Naive thymus-derived CD8-positive, alpha-beta T cell (primary cell): ENCODE results near the gene MAGI2. TPM values are rescaled to one million over a fixed set of nuclear protein-coding genes. Genes with fewer than 3 reads are reported as not detected.
A peak's percentile ranks its signal among the peaks of the same experiment; 100 is the strongest.

ENCODE experiments used
- ATAC-seq, 2 donors: fragments of 150-1000 bp; cut with Tn5 transposase in 1 of 2; sonication (Bioruptor Pico), chemical (Tn5 transposase) in 1 of 2; 1 replicate in 1 of 2; 2 replicates in 1 of 2; pipeline ENCODE4 v1.10.0; 2021; ENCODE audit warnings: mild to moderate bottlenecking in 2 of 2, moderate library complexity in 2 of 2
- POLR2A ChIA-PET: fragments of 350-600 bp; sonication (Branson Sonifier 250); formaldehyde crosslinking; loops from one replicate; lab custom pipeline; 2021; ENCODE audit warnings: antibody characterized with exemption; lab: Charles Lee
- DNase-seq, 10 donors: peaks; one replicate each; pipeline versions ENCODE4 v3.0.0 to v3.0.0-alpha.2; 2020 to 2022
- H3K27ac Mint-ChIP-seq, 10 donors: one replicate each; pipeline ENCODE4 v1.8.0; 2020 to 2022; ENCODE audit warnings: mild to moderate bottlenecking in 10 of 10, mixed read lengths in 10 of 10, moderate library complexity in 4 of 10, inconsistent platforms in 1 of 10
- H3K27me3 Mint-ChIP-seq, 5 donors: one replicate each; pipeline ENCODE4 v1.8.0; 2021 to 2022; ENCODE audit warnings: mixed read lengths in 5 of 5
- H3K36me3 Mint-ChIP-seq, 3 donors: one replicate each; pipeline ENCODE4 v1.8.0; 2020 to 2022; ENCODE audit warnings: mixed read lengths in 3 of 3, mild to moderate bottlenecking in 2 of 3, inconsistent platforms in 1 of 3
- H3K4me1 Mint-ChIP-seq, 4 donors: one replicate each; pipeline ENCODE4 v1.8.0; 2021 to 2022; ENCODE audit warnings: mixed read lengths in 4 of 4
- H3K4me3 Mint-ChIP-seq, 10 donors: one replicate each; pipeline ENCODE4 v1.8.0; 2020 to 2022; ENCODE audit warnings: mild to moderate bottlenecking in 10 of 10, mixed read lengths in 10 of 10, moderate library complexity in 6 of 10, inconsistent platforms in 1 of 10
- H3K9me3 Mint-ChIP-seq, 9 donors: one replicate each; pipeline ENCODE4 v1.8.0; 2020 to 2022; ENCODE audit warnings: mixed read lengths in 9 of 9, mild to moderate bottlenecking in 3 of 9, inconsistent platforms in 1 of 9, moderate library complexity in 1 of 9
- polyA plus RNA-seq, 3 donors: library from polyadenylated mRNA; unstranded; fragments of 300-500 nt; fragmentation: Illumina TruSeq; gene quantifications; one replicate each; pipeline ENCODE4 v1.2.3, GENCODE V29; 2021
- total RNA-seq, 8 experiments: library from RNA in 2 of 8; stranded (reverse) in 2 of 8; gene quantifications; one replicate each; pipeline ENCODE4 v1.2.3 and lab custom pipeline; 2021 to 2026

MAGI2 gene
- total and polyA plus RNA-seq, 5 experiments from 2014 or later, result 0.02 to 0.65 (median 0.37) TPM; not detected in 1

- DNase-seq, result no peak
- no peaks in the 10 kb centered on the region for H3K9me3 Mint-ChIP-seq
- no peaks in the 10 kb centered on the region for H3K36me3 Mint-ChIP-seq
- no peak overlapping the region for H3K4me3 Mint-ChIP-seq
- H3K4me1 Mint-ChIP-seq, result no peaks in the 10 kb centered on the region
- POLR2A ChIA-PET, result no interaction called here
- ATAC-seq, result no peak
- H3K27me3 Mint-ChIP-seq, result peaks cover 0 to 11% (median 4%) of the 10 kb centered on the region in 5 donors
- no peak overlapping the region for H3K27ac Mint-ChIP-seq
Observed at GRCh38 chr7:78026492-78026891, 1427.0 kb downstream of the MAGI2 start.

DNA sequence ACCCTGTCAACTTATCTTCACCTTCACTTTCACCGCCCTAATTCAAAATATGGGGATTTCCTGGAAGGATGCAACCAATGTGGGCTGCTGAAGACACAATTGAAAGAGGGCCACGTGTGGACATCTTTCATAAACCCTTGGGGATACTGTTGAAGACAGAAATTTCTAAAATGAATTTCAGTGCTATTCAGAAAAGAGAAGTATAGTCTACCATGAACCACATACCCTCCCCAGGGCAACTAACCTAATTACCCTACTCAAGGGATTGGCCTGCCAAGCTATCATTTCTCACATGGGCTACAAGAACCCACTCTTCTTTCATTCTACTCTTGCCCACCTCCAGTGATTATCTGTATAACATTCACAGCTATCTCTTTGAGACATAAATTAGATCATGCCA, 1428.9 kb downstream of the MAGI2 start:
- Mint-ChIP-seq H3K27me3 (peaks cover 0 to 13% (median 3%) of the 10 kb centered on the region in 5 donors), H3K4me1 (peaks cover 0 to 7% (median 3%) of the 10 kb centered on the region in 4 donors), H3K9me3 (no peaks in the 10 kb centered on the region), H3K4me3 (no peak overlapping the region), H3K36me3 (no peaks in the 10 kb centered on the region), H3K27ac (no peak overlapping the region)
- POLR2A ChIA-PET, result no interaction called here
- no peak for ATAC-seq
- no peak for DNase-seq

DNA sequence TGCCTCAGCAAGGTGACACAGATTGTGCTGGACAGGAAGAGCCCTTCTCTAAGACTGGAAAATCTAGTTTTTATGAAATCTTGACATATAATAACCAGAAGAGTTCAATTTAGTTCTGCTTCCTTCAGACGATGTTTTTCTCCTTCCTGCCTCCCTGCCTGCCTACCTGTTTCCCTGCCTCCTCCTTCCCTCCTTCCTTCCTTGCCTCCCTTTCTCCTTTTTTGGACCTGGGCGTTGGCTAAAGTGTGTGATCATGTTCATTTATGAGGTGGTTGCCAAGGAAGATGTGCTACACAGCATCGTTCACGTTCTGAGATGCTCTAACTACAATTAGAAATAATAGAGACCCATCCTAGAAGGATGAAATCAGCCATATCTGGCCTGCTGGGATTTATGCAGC, 1430.3 kb downstream of the MAGI2 start:
- Mint-ChIP-seq H3K27ac (no peak overlapping the region), H3K36me3 (no peaks in the 10 kb centered on the region), H3K9me3 (peaks cover 0 to 2% (median 0%) of the 10 kb centered on the region in 9 donors), H3K4me1 (peaks cover 5 to 13% (median 7%) of the 10 kb centered on the region in 4 donors), H3K27me3 (peaks cover 0 to 22% (median 11%) of the 10 kb centered on the region in 5 donors), H3K4me3 (no peak overlapping the region)
- ATAC-seq, result no peak
- POLR2A ChIA-PET, result no interaction called here
- no peak for DNase-seq

- no peak overlapping the region for H3K4me3 Mint-ChIP-seq
- POLR2A ChIA-PET, result no interaction called here
Observed at GRCh38 chr7:78022165-78022564, 1431.3 kb downstream of the MAGI2 start.

GRCh38 chr7:78020874-78021249, 1432.6 kb downstream of the MAGI2 start:
- H3K9me3 Mint-ChIP-seq, result peaks cover 0 to 2% (median 0%) of the 10 kb centered on the region in 9 donors
- H3K4me1 Mint-ChIP-seq, result peaks cover 5 to 16% (median 7%) of the 10 kb centered on the region in 4 donors
- ATAC-seq, result no peak
- POLR2A ChIA-PET, result no interaction called here
- H3K36me3 Mint-ChIP-seq, result no peaks in the 10 kb centered on the region
- H3K27me3 Mint-ChIP-seq, result peaks cover 0 to 28% (median 16%) of the 10 kb centered on the region in 5 donors
- no peak for DNase-seq
- H3K4me3 Mint-ChIP-seq, result peak overlapping the region in 8 of 10 donors; percentile 76 to 89 (median 82)
- H3K27ac Mint-ChIP-seq, result peak overlapping the region in 2 of 10 donors; percentile 59 to 80

More at GRCh38 chr7:78022165-78022564, 1431.3 kb downstream of the MAGI2 start:
- Mint-ChIP-seq H3K27me3 (peaks cover 0 to 28% (median 18%) of the 10 kb centered on the region in 5 donors), H3K4me1 (peaks cover 5 to 16% (median 7%) of the 10 kb centered on the region in 4 donors), H3K36me3 (no peaks in the 10 kb centered on the region), H3K27ac (no peak overlapping the region), H3K9me3 (peaks cover 0 to 2% (median 0%) of the 10 kb centered on the region in 9 donors)
- no peak for ATAC-seq
- no peak for DNase-seq

DNA sequence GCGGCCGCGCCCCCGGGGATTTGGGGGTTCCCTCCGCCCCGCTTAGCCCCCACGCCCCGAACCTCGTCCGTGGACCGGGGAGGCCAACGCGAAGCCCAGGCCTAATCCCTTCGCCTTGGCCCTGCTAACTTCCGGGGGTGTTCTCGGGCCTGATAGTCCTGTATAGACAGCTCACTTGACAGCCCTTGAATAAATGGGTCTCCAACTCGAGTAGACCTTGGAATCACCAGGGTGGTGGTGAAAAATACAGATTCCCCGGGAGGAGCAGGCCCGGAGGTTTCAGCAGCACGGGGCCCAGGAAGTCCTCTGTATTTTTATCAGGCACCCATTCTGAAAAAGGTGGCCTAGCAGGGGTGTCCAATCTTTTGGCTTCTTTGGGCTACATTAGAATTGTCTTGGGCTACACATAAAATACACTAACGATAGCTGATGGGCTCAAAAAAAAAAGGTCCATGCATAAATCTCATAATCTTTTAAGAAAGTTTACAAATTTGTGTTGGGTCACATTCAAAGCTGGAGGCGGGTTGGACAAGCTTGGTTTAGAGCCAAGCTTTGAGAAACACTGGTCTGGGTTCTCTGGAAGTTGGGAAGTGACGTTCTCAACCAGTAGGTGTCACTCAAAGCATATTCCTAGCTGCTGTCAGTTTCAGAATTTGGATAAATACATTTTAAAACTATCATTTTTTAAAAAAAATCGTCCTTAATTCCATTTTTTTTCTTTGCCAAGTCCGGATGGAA, 1433.2 kb downstream of the MAGI2 start:
- Mint-ChIP-seq H3K9me3 (peaks cover 0 to 2% (median 0%) of the 10 kb centered on the region in 9 donors), H3K4me3 (peak overlapping the region; percentile 76 to 89 (median 82)), H3K36me3 (no peaks in the 10 kb centered on the region), H3K4me1 (peaks cover 5 to 16% (median 7%) of the 10 kb centered on the region in 4 donors), H3K27ac (peak overlapping the region in 6 of 10 donors; percentile 17 to 82 (median 54)), H3K27me3 (peaks cover 0 to 27% (median 16%) of the 10 kb centered on the region in 5 donors)
- DNase-seq (peak in 5 of 10 donors; percentile 22 to 32 (median 27)), ATAC-seq (peak; percentile 47 to 49)
- POLR2A ChIA-PET, result no interaction called here

- ATAC-seq, result peak; percentile 72 to 82
- DNase-seq, result peak; percentile 12 to 66 (median 29)
- H3K27ac Mint-ChIP-seq, result peak overlapping the region in 6 of 10 donors; percentile 40 to 80 (median 67)
- POLR2A ChIA-PET, result no interaction called here
- peaks cover 5 to 16% (median 7%) of the 10 kb centered on the region in 4 donors for H3K4me1 Mint-ChIP-seq
- no peaks in the 10 kb centered on the region for H3K36me3 Mint-ChIP-seq
- H3K4me3 Mint-ChIP-seq, result peak overlapping the region; percentile 81 to 90 (median 86)
- peaks cover 0 to 2% (median 0%) of the 10 kb centered on the region in 9 donors for H3K9me3 Mint-ChIP-seq
- H3K27me3 Mint-ChIP-seq, result peaks cover 0 to 32% (median 16%) of the 10 kb centered on the region in 5 donors
Observed at GRCh38 chr7:78019447-78020135, 1433.9 kb downstream of the MAGI2 start.

DNA sequence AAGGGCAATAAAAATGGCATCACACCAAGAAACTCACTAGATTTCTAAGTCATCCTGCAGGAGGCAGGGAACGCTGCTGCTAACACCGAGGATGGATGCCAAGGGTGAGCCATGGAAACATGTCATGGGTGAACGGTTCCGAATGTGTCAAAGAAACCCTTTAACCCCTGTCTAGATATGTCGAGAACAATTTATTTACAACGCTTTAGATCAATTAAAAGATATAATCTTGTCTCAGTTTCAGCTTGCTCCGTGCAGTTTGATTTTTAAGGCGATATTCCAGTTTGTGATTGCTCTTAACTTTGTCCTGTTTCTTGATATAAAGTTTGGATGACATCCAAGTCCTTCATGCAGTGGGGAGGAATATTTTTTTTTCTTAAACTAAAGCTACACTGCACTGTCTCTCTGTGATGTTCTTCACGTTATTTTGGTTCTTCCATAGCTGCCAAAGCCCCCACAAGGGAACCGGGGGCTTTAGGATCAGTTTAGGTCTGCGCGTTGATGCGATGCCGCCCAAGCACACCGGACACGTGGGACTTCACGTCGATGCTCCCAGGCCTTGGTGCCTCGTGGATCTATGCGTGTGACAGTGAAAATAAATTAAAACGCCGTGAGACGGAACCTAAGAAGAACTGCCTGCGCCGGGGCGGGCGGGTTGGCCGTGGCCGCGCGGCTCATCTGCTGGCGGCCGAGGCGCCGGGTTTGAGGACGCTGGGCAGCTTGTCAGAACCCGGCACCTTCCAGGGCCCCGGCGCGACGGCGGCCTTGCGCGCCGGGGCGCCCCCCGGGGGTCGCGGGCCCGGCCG, 1434.6 kb downstream of the MAGI2 start:
- Mint-ChIP-seq H3K27me3 (peaks cover 0 to 32% (median 16%) of the 10 kb centered on the region in 5 donors), H3K4me3 (peak overlapping the region; percentile 81 to 90 (median 85)), H3K36me3 (no peaks in the 10 kb centered on the region), H3K27ac (peak overlapping the region in 6 of 10 donors; percentile 3 to 69 (median 60)), H3K4me1 (peaks cover 5 to 16% (median 7%) of the 10 kb centered on the region in 4 donors), H3K9me3 (peaks cover 0 to 2% (median 0%) of the 10 kb centered on the region in 9 donors)
- ATAC-seq (peak in 1 of 2 donors; percentile 16), DNase-seq (peak in 2 of 10 donors; percentile 1 to 22)
- POLR2A ChIA-PET, result no interaction called here

- H3K27me3 Mint-ChIP-seq, result peaks cover 8 to 32% (median 22%) of the 10 kb centered on the region in 5 donors
- H3K4me3 Mint-ChIP-seq, result peak overlapping the region in 9 of 10 donors; percentile 14 to 81 (median 42)
- ATAC-seq (no peak), DNase-seq (no peak)
- peaks cover 5 to 16% (median 7%) of the 10 kb centered on the region in 4 donors for H3K4me1 Mint-ChIP-seq
- H3K9me3 Mint-ChIP-seq, result peaks cover 0 to 2% (median 0%) of the 10 kb centered on the region in 9 donors
- H3K27ac Mint-ChIP-seq, result no peak overlapping the region
- H3K36me3 Mint-ChIP-seq, result no peaks in the 10 kb centered on the region
- POLR2A ChIA-PET, result no interaction called here
Observed at GRCh38 chr7:78017591-78018100, 1435.8 kb downstream of the MAGI2 start.

DNA sequence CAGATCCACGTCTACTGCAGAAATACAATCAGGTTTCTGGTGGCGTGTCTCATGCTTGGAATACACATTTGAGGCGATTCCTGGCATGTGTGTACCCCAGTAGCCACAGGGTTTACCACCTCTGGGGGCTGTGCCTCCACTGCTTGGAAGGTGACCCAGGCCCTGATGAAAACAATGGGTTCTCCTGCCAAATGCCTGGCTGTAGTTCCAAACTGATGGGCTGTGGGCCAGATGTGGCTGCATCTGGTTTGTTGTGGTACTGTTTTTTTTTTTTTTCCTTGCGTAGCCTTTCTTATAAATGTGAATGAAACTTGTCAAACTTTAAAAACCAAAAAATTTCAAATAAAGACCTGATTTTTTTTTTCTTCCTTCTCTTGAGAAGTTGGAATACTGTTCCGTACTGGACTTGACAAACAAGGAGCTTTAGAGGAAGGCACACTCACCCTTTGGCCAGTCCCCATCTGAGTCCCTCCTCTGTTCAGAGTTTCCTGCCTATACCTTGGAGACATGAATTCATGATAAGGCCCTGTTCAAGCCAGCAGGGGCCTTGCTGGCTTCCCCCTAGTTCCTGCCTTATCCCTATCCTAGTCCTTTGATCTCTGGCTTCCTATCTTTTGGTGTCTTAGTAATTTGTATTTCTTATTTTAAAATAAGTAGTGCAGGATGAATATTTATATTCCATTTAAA, 1437.8 kb downstream of the MAGI2 start:
- POLR2A ChIA-PET, result no interaction called here
- peaks cover 15 to 29% (median 23%) of the 10 kb centered on the region in 5 donors for H3K27me3 Mint-ChIP-seq
- no peak for ATAC-seq
- no peak for DNase-seq
- no peaks in the 10 kb centered on the region for H3K36me3 Mint-ChIP-seq
- H3K9me3 Mint-ChIP-seq, result peaks cover 0 to 2% (median 0%) of the 10 kb centered on the region in 9 donors
- no peak overlapping the region for H3K27ac Mint-ChIP-seq
- no peak overlapping the region for H3K4me3 Mint-ChIP-seq
- peaks cover 5 to 16% (median 7%) of the 10 kb centered on the region in 4 donors for H3K4me1 Mint-ChIP-seq

DNA sequence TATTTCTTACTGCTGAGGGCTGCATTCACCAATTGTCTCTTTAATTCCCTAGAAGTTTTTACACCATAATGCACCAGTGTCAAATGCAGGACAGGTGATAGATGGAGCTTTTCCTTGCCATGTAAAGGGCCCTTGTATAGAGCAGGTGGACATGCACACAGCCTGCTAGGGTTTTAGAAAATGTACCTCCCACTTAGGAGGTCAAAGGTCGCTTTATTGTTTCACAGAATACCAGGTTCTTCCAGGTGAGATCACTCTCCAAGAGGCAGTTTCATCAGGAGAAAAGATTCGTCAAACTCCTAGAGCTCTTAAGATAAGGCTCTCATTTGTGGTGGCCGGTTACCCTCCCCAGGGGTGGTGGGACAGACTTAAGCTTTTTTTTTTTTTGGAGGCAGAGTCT, 1439.1 kb downstream of the MAGI2 start:
- ATAC-seq, result no peak
- DNase-seq, result no peak
- POLR2A ChIA-PET, result no interaction called here
- Mint-ChIP-seq H3K36me3 (no peaks in the 10 kb centered on the region), H3K4me3 (no peak overlapping the region), H3K27ac (no peak overlapping the region), H3K27me3 (peaks cover 15 to 27% (median 23%) of the 10 kb centered on the region in 5 donors), H3K9me3 (peaks cover 0 to 2% (median 0%) of the 10 kb centered on the region in 9 donors), H3K4me1 (peaks cover 4 to 9% (median 4%) of the 10 kb centered on the region in 4 donors)
